ENCODE data around the gene TREX2. TPM values are rescaled to one million over a fixed set of nuclear protein-coding genes. Genes with fewer than 3 reads are reported as not detected.

TREX2 gene
- total and polyA plus RNA-seq, 2 of the 4 experiments (the other 2 are of a cell fraction) = 0.36 to 0.84 TPM

GRCh38 chrX:153396320-153397195 lies 49.3 kb downstream of the TREX2 start:
- Histone ChIP-seq H4K91ac (ENCODE audit: insufficient read depth, low read depth, low read length) (no peak overlapping the region), H2AFZ (replicated peaks; ENCODE audit: low read length, poor library complexity) (no peak overlapping the region), H4K20me1 (ENCODE audit: insufficient read depth, low read length) (no peaks in the 10 kb centered on the region), H3K9ac (ENCODE audit: low read depth, low read length) (no peak overlapping the region), H3K4me1 (ENCODE audit: control insufficient read depth, insufficient read depth, low read length) (no peaks in the 10 kb centered on the region), H3K18ac (ENCODE audit: low read depth, low read length) (no peak overlapping the region), H4K8ac (ENCODE audit: low read depth in 2 of 2, low read length in 2 of 2) (no peak overlapping the region), H3K56ac (ENCODE audit: extremely low read depth, insufficient read depth, low read length) (no peak overlapping the region), H2BK20ac (ENCODE audit: low read depth, low read length) (no peak overlapping the region), H3K14ac (replicated peaks; ENCODE audit: low read depth, low read length) (no peak overlapping the region), H2BK120ac (ENCODE audit: low read depth, low read length) (no peak overlapping the region), H3K36me3 (ENCODE audit: control insufficient read depth, insufficient read depth, low read length) (no peaks in the 10 kb centered on the region), H3K4me3 (ENCODE audit: insufficient read depth, low read depth, low read length) (no peak overlapping the region), H4K5ac (ENCODE audit: low read depth, low read length) (no peak overlapping the region), H3K4ac (ENCODE audit: low read depth, low read length) (no peak overlapping the region), H3K23ac (ENCODE audit: low read depth, low read length) (no peak overlapping the region), H2AK9ac (replicated peaks; ENCODE audit: low read depth, low read length, poor library complexity) (no peak overlapping the region), H3K4me2 (ENCODE audit: low read depth, low read length) (no peak overlapping the region), H2BK5ac (ENCODE audit: low read depth, low read length, poor library complexity, severe bottlenecking) (no peak overlapping the region), H2BK15ac (ENCODE audit: low read depth, low read length) (no peak overlapping the region), H3K27me3 (ENCODE audit: control insufficient read depth, insufficient read depth, low read length) (peaks cover 9% of the 10 kb centered on the region; the same call in 1 of the 2 replicates), H2AK5ac (ENCODE audit: low read depth, low read length) (no peak overlapping the region), H3K79me1 (ENCODE audit: low read depth in 1 of 2, low read length in 2 of 2) (no peaks in the 10 kb centered on the region), H3K27ac (ENCODE audit: insufficient read depth, low read length) (no peak overlapping the region), H3K9me3 (ENCODE audit: control insufficient read depth, insufficient read depth, low read length) (peaks cover 3% of the 10 kb centered on the region; the same call in 1 of the 2 replicates), H3K9me1 (ENCODE audit: insufficient read depth, low read length) (no peaks in the 10 kb centered on the region)
- ChIA-PET CTCF (no interaction called here), POLR2A (ENCODE audit: unreplicated experiment) (no interaction called here)
- DNase-seq = no peak
- in situ Hi-C loops (cut with MboI; ENCODE audit: low sequenced_read_pairs) = no loop called here
- TF ChIP-seq SMC3 (IDR thresholded peaks at IDR 0.05; ENCODE audit: low read depth, low read length) = no peak
- dilution Hi-C loops (cut with HindIII; ENCODE audit: low sequenced_read_pairs, unreplicated experiment) = no loop called here
- BruUV-seq (replicated peaks) = no TSS peak
- intact Hi-C loops (cut with micrococcal nuclease) = no loop called here
- 78% methylated on average over 6 of the region's 26 CpGs; no CpG with 5 or more reads in 1 of the 2 experiments for WGBS, 2 experiments (ENCODE audit: extremely low coverage in 2 of 2, insufficient read length in 1 of 2)
- ATAC-seq (ENCODE audit: low read depth) = no peak

All from IMR-90 (cell line).